Natural killer cell (primary cell): Measurements from ENCODE around the gene TSSK2. TPM values are rescaled to one million over a fixed set of nuclear protein-coding genes. Genes with fewer than 3 reads are reported as not detected.

Experiments
- ATAC-seq, 3 donors: fragments of 150-1000 bp in 2 of 3; fragments of 200-7000 bp in 1 of 3; cut with Tn5 transposase; 1 replicate in 1 of 3; 2 replicates in 2 of 3; pipeline ENCODE4 v1.10.0; 2021; ENCODE audit warnings: mild to moderate bottlenecking in 2 of 3, moderate library complexity in 2 of 3
- DNase-seq, 2 donors: peaks; one replicate each; pipeline versions ENCODE4 v3.0.0 to v3.0.0-alpha.2; 2013 to 2021; ENCODE audit warnings: mixed read lengths in 1 of 2
- H3K27ac ChIP-seq: one replicate; pipeline ENCODE4 v1.5.1; 2013; ENCODE audit warnings: mild to moderate bottlenecking, low read length
- H3K27me3 ChIP-seq: one replicate; pipeline ENCODE4 v1.6.1; 2013; ENCODE audit warnings: low read length; ENCODE audit not compliant: control insufficient read depth, insufficient read depth
- H3K36me3 ChIP-seq: one replicate; pipeline ENCODE4 v1.6.1; 2013; ENCODE audit warnings: low read length; ENCODE audit not compliant: control insufficient read depth, insufficient read depth
- H3K4me1 ChIP-seq: one replicate; pipeline ENCODE4 v1.6.1; 2013; ENCODE audit warnings: low read length; ENCODE audit not compliant: control insufficient read depth, insufficient read depth
- H3K4me3 ChIP-seq: one replicate; pipeline ENCODE4 v1.5.1; 2013; ENCODE audit warnings: low read length
- H3K9me3 ChIP-seq: one replicate; pipeline ENCODE4 v1.6.1; 2013; ENCODE audit warnings: low read length; ENCODE audit not compliant: control insufficient read depth, insufficient read depth
- H3K27ac Mint-ChIP-seq, 2 donors: one replicate each; pipeline ENCODE4 v1.8.0; 2022; ENCODE audit warnings: mild to moderate bottlenecking in 2 of 2, mixed read lengths in 2 of 2, moderate library complexity in 1 of 2
- H3K27me3 Mint-ChIP-seq, 2 donors: one replicate each; pipeline ENCODE4 v1.8.0; 2022; ENCODE audit warnings: low read depth in 2 of 2, mixed read lengths in 2 of 2
- H3K36me3 Mint-ChIP-seq: one replicate; pipeline ENCODE4 v1.8.0; 2022; ENCODE audit warnings: mixed read lengths
- H3K4me1 Mint-ChIP-seq, 2 donors: one replicate each; pipeline ENCODE4 v1.8.0; 2022; ENCODE audit warnings: mixed read lengths in 2 of 2
- H3K4me3 Mint-ChIP-seq: one replicate; pipeline ENCODE4 v1.8.0; 2022; ENCODE audit warnings: mild to moderate bottlenecking, moderate library complexity, mixed read lengths
- H3K9me3 Mint-ChIP-seq, 2 donors: one replicate each; pipeline ENCODE4 v1.8.0; 2022; ENCODE audit warnings: mixed read lengths in 2 of 2
- CTCF ChIP-seq: fragments of 200-600 bp; IDR thresholded peaks from one replicate; pipeline ENCODE4 v1.8.0; 2022; ENCODE audit warnings: antibody characterized with exemption
- WGBS: methylation state at CpG from one replicate; pipeline ENCODE4 v1.1.7; 2013; ENCODE audit warnings: missing lambda C conversion rate; ENCODE audit not compliant: insufficient coverage; 5-methylcytosine and 5-hydroxymethylcytosine counted together
- intact Hi-C: fragments of 100-400 bp; cut with micrococcal nuclease; formaldehyde crosslinking; loops from one replicate; pipeline ENCODE4 v1.14.2; 2022
- total RNA-seq, 4 donors: library from RNA; stranded (reverse); fragments of 120-200 nt in 1 of 4; gene quantifications; one replicate each; pipeline versions ENCODE4 v1.2.3 to v1.2.4, GENCODE V29; 2013 to 2022

Gene TSSK2
- total RNA-seq, 3 donors from 2014 or later (not counting 1 experiment from before 2014, with no cell fraction given) = not detected

GRCh38 chr22:19139974-19140373 is 8.9 kb downstream of the TSSK2 start:
- no peaks in the 10 kb centered on the region for H3K9me3 Mint-ChIP-seq
- WGBS = 97% methylated on average over 5 of the region's 5 CpGs
- H3K27me3 ChIP-seq = no peaks in the 10 kb centered on the region
- peaks cover 65% of the 10 kb centered on the region for H3K36me3 ChIP-seq
- no peaks in the 10 kb centered on the region for H3K27me3 Mint-ChIP-seq
- no peak overlapping the region for H3K27ac ChIP-seq
- H3K36me3 Mint-ChIP-seq = no peaks in the 10 kb centered on the region
- DNase-seq (no peak), ATAC-seq (no peak)
- intact Hi-C loops = no loop called here
- peaks cover 12% of the 10 kb centered on the region for H3K4me1 ChIP-seq
- no peak overlapping the region for H3K27ac Mint-ChIP-seq
- H3K4me1 Mint-ChIP-seq = peaks cover 17 to 34% of the 10 kb centered on the region in 2 donors
- H3K4me3 Mint-ChIP-seq = no peak overlapping the region
- no peak overlapping the region for H3K4me3 ChIP-seq
- TF ChIP-seq CTCF = no peak
- no peaks in the 10 kb centered on the region for H3K9me3 ChIP-seq

- H3K9me3 ChIP-seq = no peaks in the 10 kb centered on the region
- no peaks in the 10 kb centered on the region for H3K9me3 Mint-ChIP-seq
- H3K4me3 Mint-ChIP-seq = peak overlapping the region; percentile 28
- no peak overlapping the region for H3K4me3 ChIP-seq
- peaks cover 17 to 22% of the 10 kb centered on the region in 2 donors for H3K4me1 Mint-ChIP-seq
- no peak overlapping the region for H3K27ac Mint-ChIP-seq
- ATAC-seq = no peak
- peaks cover 2 to 11% of the 10 kb centered on the region in 2 donors for H3K27me3 Mint-ChIP-seq
- H3K36me3 ChIP-seq = peaks cover 48% of the 10 kb centered on the region
- no peaks in the 10 kb centered on the region for H3K27me3 ChIP-seq
- WGBS = 99% methylated on average over 9 of the region's 9 CpGs
- no peak for TF ChIP-seq CTCF
- intact Hi-C loops = no loop called here
- no peak for DNase-seq
- peaks cover 12% of the 10 kb centered on the region for H3K4me1 ChIP-seq
- H3K36me3 Mint-ChIP-seq = no peaks in the 10 kb centered on the region
- no peak overlapping the region for H3K27ac ChIP-seq
These were observed 11.3 kb downstream of the TSSK2 start for GRCh38 chr22:19142394-19142793.

- Mint-ChIP-seq H3K27me3 (peaks cover 10 to 14% of the 10 kb centered on the region in 2 donors), H3K27ac (peak overlapping the region; percentile 99 to 100), H3K4me3 (peak overlapping the region; percentile 100), H3K36me3 (no peaks in the 10 kb centered on the region), H3K9me3 (no peaks in the 10 kb centered on the region), H3K4me1 (peaks cover 17 to 22% of the 10 kb centered on the region in 2 donors)
- H3K4me3 ChIP-seq = no peak overlapping the region
- H3K27ac ChIP-seq = no peak overlapping the region
- no peaks in the 10 kb centered on the region for H3K27me3 ChIP-seq
- peaks cover 41% of the 10 kb centered on the region for H3K36me3 ChIP-seq
- 95% methylated on average over 4 of the region's 5 CpGs for whole genome bisulfite sequencing
- peaks cover 12% of the 10 kb centered on the region for H3K4me1 ChIP-seq
- H3K9me3 ChIP-seq = no peaks in the 10 kb centered on the region
- TF ChIP-seq CTCF = no peak
- ATAC-seq (no peak), DNase-seq (no peak)
- intact Hi-C loops = no loop called here
These were observed 12.1 kb downstream of the TSSK2 start for GRCh38 chr22:19143212-19143611.

GRCh38 chr22:19143967-19144400 is 12.9 kb downstream of the TSSK2 start:
- intact Hi-C loops = loop anchor here (1.0 kb wide), 3 partner anchors 22 to 486 kb away; partner anchors contain the start of genes CDC45, DGCR2 and UFD1

More at GRCh38 chr22:19143967-19144400, 12.9 kb downstream of the TSSK2 start:
- H3K4me3 Mint-ChIP-seq = peak overlapping the region; percentile 100
- peak overlapping the region; percentile 73 for H3K4me3 ChIP-seq
- H3K27ac ChIP-seq = peak overlapping the region; percentile 86
- H3K27ac Mint-ChIP-seq = peak overlapping the region; percentile 99 to 100
- ATAC-seq (peak; percentile 38 to 52 (median 41)), DNase-seq (peak; percentile 51 to 64)
- H3K9me3 ChIP-seq = no peaks in the 10 kb centered on the region
- no peak for TF ChIP-seq CTCF
- peaks cover 33% of the 10 kb centered on the region for H3K36me3 ChIP-seq
- no peaks in the 10 kb centered on the region for H3K9me3 Mint-ChIP-seq
- H3K4me1 ChIP-seq = peaks cover 14% of the 10 kb centered on the region
- peaks cover 5% of the 10 kb centered on the region for H3K27me3 ChIP-seq
- no peaks in the 10 kb centered on the region for H3K36me3 Mint-ChIP-seq
- H3K27me3 Mint-ChIP-seq = peaks cover 10 to 14% of the 10 kb centered on the region in 2 donors
- 2% methylated on average over 17 of the region's 17 CpGs for WGBS
- peaks cover 17 to 22% of the 10 kb centered on the region in 2 donors for H3K4me1 Mint-ChIP-seq
